ENCODE measurements around the gene RAD51B.

GRCh38 chr14:68675233-68675577, 855.6 kb downstream of the RAD51B start:
- no peak for TF ChIP-seq CTCF (conservative IDR thresholded peaks at IDR 0.05)
- TF ChIP-seq ZFX (IDR thresholded peaks at IDR 0.05) = no peak

Measured in C4-2B (cell line).